Choroid plexus epithelial cell (primary cell): ENCODE results near the gene FOXN1.

Experiments
- DNase-seq: peaks from one replicate; pipeline ENCODE4 v3.0.0-alpha.2; 2010; ENCODE audit warnings: low read depth
- H3K4me3 ChIP-seq: 2 replicates; pipeline ENCODE4 v1.5.1; 2011; ENCODE audit warnings: low read depth, mild to moderate bottlenecking, control low read depth, low read length, moderate library complexity
- CTCF ChIP-seq: conservative IDR thresholded peaks from 2 replicates; pipeline ENCODE4 v1.5.1; 2011; ENCODE audit warnings: low read depth, mild to moderate bottlenecking, control low read depth, inconsistent platforms, low read length, moderate library complexity

Gene FOXN1

GRCh38 chr17:28511858-28512461 lies 5.8 kb downstream of the FOXN1 start:
- DNase-seq, result no peak
- peak; percentile 29 for TF ChIP-seq CTCF
- no peak overlapping the region for H3K4me3 ChIP-seq

GRCh38 chr17:28513476-28513875 lies 7.3 kb downstream of the FOXN1 start:
- H3K4me3 ChIP-seq, result no peak overlapping the region
- no peak for TF ChIP-seq CTCF

GRCh38 chr17:28514561-28515002 lies 8.4 kb downstream of the FOXN1 start:
- TF ChIP-seq CTCF, result no peak
- no peak overlapping the region for H3K4me3 ChIP-seq
- DNase-seq, result no peak

More at GRCh38 chr17:28513476-28513875, 7.3 kb downstream of the FOXN1 start:
- DNase-seq, result no peak

GRCh38 chr17:28515518-28515917 lies 9.4 kb downstream of the FOXN1 start:
- no peak overlapping the region for H3K4me3 ChIP-seq
- no peak for DNase-seq
- no peak for TF ChIP-seq CTCF

- H3K4me3 ChIP-seq, result no peak overlapping the region
- DNase-seq, result no peak
- TF ChIP-seq CTCF, result no peak
Observed at GRCh38 chr17:28518132-28518531, 12.0 kb downstream of the FOXN1 start.

GRCh38 chr17:28518578-28518977 lies 12.4 kb downstream of the FOXN1 start:
- DNase-seq, result no peak
- H3K4me3 ChIP-seq, result no peak overlapping the region
- no peak for TF ChIP-seq CTCF

- no peak for TF ChIP-seq CTCF
- no peak for DNase-seq
- H3K4me3 ChIP-seq, result no peak overlapping the region
Observed at GRCh38 chr17:28519236-28519635, 13.1 kb downstream of the FOXN1 start.
